Activated T-helper 2 cell treated with anti-CD3 and anti-CD28 coated beads, Interferon-gamma antibody, Interleukin-2, Interleukin-4, amounts not matched to agents 10 μg/mL and 5 μg/mL and 100 μg/mL, durations not matched to agents 14 hours and 24 hours and 36 hours (primary cell): ENCODE data around the gene EPB41L2. TPM values are rescaled to one million over a fixed set of nuclear protein-coding genes. Genes with fewer than 3 reads are reported as not detected.
"Not testable (repeated sequence)": the region's sequence is repeated elsewhere in the genome, so short reads cannot be mapped to it uniquely, and the experiment has no call there.

Experiments used
- DNase-seq: peaks from one replicate; pipeline ENCODE4 v3.0.0; 2021; ENCODE audit warnings: low spot score
- H3K27ac Mint-ChIP-seq: one replicate; pipeline ENCODE4 v1.8.0; 2021; ENCODE audit warnings: mixed read lengths
- H3K27me3 Mint-ChIP-seq: one replicate; pipeline ENCODE4 v1.8.0; 2021; ENCODE audit warnings: low read depth, mixed read lengths
- H3K36me3 Mint-ChIP-seq: one replicate; pipeline ENCODE4 v1.8.0; 2021; ENCODE audit warnings: low read depth, mixed read lengths
- H3K4me1 Mint-ChIP-seq: one replicate; pipeline ENCODE4 v1.8.0; 2021; ENCODE audit warnings: low read depth, mixed read lengths
- H3K4me3 Mint-ChIP-seq: one replicate; pipeline ENCODE4 v1.8.0; 2021; ENCODE audit warnings: low read depth, mild to moderate bottlenecking, moderate library complexity, mixed read lengths
- H3K9me3 Mint-ChIP-seq: one replicate; pipeline ENCODE4 v1.8.0; 2021; ENCODE audit warnings: mixed read lengths
- intact Hi-C: fragments of 100-400 bp; cut with micrococcal nuclease; formaldehyde crosslinking; loops from one replicate; pipeline ENCODE4 v1.15.1; 2023
- total RNA-seq: library from RNA; stranded (reverse); gene quantifications from 2 replicates; pipeline ENCODE4 v1.2.3, GENCODE V29; 2022

EPB41L2 gene
- total RNA-seq, 1 donor from 2014 or later, result 20.8 TPM

DNA sequence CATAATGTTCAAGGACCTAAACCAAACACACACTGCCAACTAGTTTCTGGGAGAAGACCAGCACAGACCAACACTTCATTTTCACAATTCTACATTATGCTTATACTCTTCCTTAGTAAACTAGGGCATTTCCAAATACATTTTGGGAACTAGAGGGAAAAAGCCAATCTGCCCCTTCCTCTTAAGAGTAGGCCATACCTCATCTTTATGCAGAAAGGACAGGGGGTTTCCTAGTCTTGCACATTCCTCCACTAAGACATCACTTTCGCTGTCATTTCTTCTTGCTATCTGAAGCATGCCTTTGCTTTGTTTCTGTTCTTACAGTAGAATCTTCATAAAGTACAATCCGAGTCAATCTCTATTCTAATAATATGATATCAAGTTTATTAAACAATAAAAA is 130.1 kb downstream of the EPB41L2 start:
- Mint-ChIP-seq H3K27me3 (no peaks in the 10 kb centered on the region), H3K4me3 (no peak overlapping the region), H3K36me3 (no peaks in the 10 kb centered on the region), H3K27ac (no peak overlapping the region), H3K9me3 (no peaks in the 10 kb centered on the region), H3K4me1 (no peaks in the 10 kb centered on the region)
- intact Hi-C loops, result no loop called here
- DNase-seq, result no peak

DNA sequence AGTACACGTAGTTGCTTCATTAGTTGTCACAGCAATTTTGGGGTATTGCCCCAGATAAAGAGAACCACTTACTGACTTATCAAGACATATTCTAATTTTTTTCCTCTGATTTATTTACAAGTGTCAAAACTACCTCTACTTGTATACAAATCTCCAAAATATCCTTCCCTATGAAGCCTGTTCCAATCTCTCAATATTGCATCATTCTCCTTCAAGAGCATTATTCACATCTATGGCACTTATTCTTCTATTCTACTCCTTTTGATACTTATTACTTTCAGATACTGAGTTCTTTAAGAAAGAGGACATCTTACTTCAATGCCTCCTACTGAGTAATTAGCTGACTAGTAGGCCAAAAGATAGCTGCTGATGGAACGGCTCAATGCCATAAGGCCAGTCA is 130.6 kb downstream of the EPB41L2 start:
- Mint-ChIP-seq H3K27ac (no peak overlapping the region), H3K27me3 (no peaks in the 10 kb centered on the region), H3K9me3 (no peaks in the 10 kb centered on the region), H3K4me3 (no peak overlapping the region), H3K4me1 (no peaks in the 10 kb centered on the region), H3K36me3 (no peaks in the 10 kb centered on the region)
- intact Hi-C loops, result no loop called here
- no peak for DNase-seq

DNA sequence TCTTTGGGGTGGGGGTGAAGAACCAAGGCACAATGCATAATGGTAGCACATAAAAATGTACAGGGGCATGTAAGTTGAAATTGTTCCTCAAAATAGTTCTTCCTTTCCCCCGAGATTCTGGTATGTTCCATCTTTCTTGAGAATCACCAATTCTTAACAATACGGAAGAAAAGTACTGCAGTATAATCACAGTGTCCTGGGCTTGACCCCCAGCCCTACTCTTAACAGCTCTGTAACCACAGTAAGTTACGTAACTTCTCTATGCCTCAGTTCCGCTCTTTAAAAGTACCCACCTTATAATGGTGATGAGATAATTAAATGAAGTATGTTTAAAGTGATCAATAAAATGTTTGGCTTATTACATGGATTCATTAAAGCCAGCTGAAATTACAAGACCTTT is 131.4 kb downstream of the EPB41L2 start:
- DNase-seq, result no peak
- Mint-ChIP-seq H3K27ac (no peak overlapping the region), H3K4me3 (no peak overlapping the region), H3K9me3 (no peaks in the 10 kb centered on the region), H3K36me3 (no peaks in the 10 kb centered on the region), H3K27me3 (no peaks in the 10 kb centered on the region), H3K4me1 (no peaks in the 10 kb centered on the region)
- intact Hi-C loops, result no loop called here

- DNase-seq, result no peak
- Mint-ChIP-seq H3K9me3 (no peaks in the 10 kb centered on the region), H3K27ac (no peak overlapping the region), H3K27me3 (no peaks in the 10 kb centered on the region), H3K36me3 (no peaks in the 10 kb centered on the region), H3K4me1 (no peaks in the 10 kb centered on the region), H3K4me3 (no peak overlapping the region)
- intact Hi-C loops, result no loop called here
These were observed 133.9 kb downstream of the EPB41L2 start for GRCh38 chr6:130929036-130929678.

- H3K27ac Mint-ChIP-seq, result no peak overlapping the region
- no peaks in the 10 kb centered on the region for H3K36me3 Mint-ChIP-seq
- DNase-seq, result no peak
- no peaks in the 10 kb centered on the region for H3K27me3 Mint-ChIP-seq
- intact Hi-C loops, result no loop called here
- no peak overlapping the region for H3K4me3 Mint-ChIP-seq
- H3K9me3 Mint-ChIP-seq, result no peaks in the 10 kb centered on the region
- H3K4me1 Mint-ChIP-seq, result no peaks in the 10 kb centered on the region
These were observed 134.7 kb downstream of the EPB41L2 start for GRCh38 chr6:130928158-130928912.

DNA sequence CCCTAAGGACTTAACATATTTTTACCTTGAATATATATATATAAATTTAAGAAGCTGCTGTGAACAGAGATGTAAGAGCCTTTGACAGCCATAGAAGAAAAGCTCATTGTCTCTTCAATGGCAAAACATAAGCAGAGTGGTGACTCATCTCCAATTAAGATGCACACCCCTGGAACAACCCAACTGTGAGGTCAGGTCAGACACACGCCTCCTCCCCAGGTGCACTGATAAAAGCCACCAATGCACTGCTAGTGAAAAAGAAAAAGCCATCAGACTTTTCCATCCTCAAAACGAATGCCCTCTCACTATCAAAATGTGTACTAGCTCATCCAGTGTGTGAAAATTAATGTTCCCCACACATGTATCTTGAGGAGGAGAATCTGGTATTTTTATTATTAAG is 135.7 kb downstream of the EPB41L2 start:
- H3K9me3 Mint-ChIP-seq, result no peaks in the 10 kb centered on the region
- no peak for DNase-seq
- H3K27me3 Mint-ChIP-seq, result no peaks in the 10 kb centered on the region
- H3K36me3 Mint-ChIP-seq, result no peaks in the 10 kb centered on the region
- no peak overlapping the region for H3K27ac Mint-ChIP-seq
- no peak overlapping the region for H3K4me3 Mint-ChIP-seq
- H3K4me1 Mint-ChIP-seq, result no peaks in the 10 kb centered on the region
- intact Hi-C loops, result no loop called here

DNA sequence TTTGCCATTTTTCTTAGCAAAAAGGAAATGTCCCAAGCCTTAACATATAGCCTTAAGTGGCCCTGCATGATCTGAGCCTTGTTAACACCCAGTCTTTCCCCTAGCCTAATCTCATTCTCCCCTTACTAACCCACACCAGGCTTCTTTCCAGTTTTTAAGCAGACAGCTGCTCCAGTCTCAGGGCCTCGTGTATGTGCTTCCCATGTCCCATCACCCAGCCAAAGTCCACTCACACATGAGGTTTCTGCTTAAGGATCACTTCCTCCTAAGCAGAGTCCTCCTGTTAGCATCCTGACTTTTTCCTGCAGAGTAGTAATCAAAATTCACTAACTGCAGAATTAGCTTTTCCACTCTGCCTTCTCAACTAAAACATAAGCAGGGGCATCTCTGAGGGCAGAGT is 139.7 kb downstream of the EPB41L2 start:
- no peaks in the 10 kb centered on the region for H3K4me1 Mint-ChIP-seq
- H3K9me3 Mint-ChIP-seq, result no peaks in the 10 kb centered on the region
- no peaks in the 10 kb centered on the region for H3K36me3 Mint-ChIP-seq
- intact Hi-C loops, result no loop called here
- H3K27me3 Mint-ChIP-seq, result no peaks in the 10 kb centered on the region
- H3K4me3 Mint-ChIP-seq, result no peak overlapping the region
- no peak for DNase-seq
- H3K27ac Mint-ChIP-seq, result no peak overlapping the region

- intact Hi-C loops, result no loop called here
- no peaks in the 10 kb centered on the region for H3K27me3 Mint-ChIP-seq
- H3K27ac Mint-ChIP-seq, result no peak overlapping the region
- H3K4me1 Mint-ChIP-seq, result no peaks in the 10 kb centered on the region
- no peak for DNase-seq
- no peaks in the 10 kb centered on the region for H3K9me3 Mint-ChIP-seq
- no peaks in the 10 kb centered on the region for H3K36me3 Mint-ChIP-seq
- H3K4me3 Mint-ChIP-seq, result no peak overlapping the region
These were observed 140.1 kb downstream of the EPB41L2 start for GRCh38 chr6:130922922-130923321.

GRCh38 chr6:130920969-130921368 is 142.1 kb downstream of the EPB41L2 start:
- intact Hi-C loops, result no loop called here
- Mint-ChIP-seq H3K4me1 (no peaks in the 10 kb centered on the region), H3K27ac (no peak overlapping the region), H3K36me3 (no peaks in the 10 kb centered on the region), H3K27me3 (peaks cover 9% of the 10 kb centered on the region), H3K4me3 (no peak overlapping the region), H3K9me3 (no peaks in the 10 kb centered on the region)
- DNase-seq, result no peak

DNA sequence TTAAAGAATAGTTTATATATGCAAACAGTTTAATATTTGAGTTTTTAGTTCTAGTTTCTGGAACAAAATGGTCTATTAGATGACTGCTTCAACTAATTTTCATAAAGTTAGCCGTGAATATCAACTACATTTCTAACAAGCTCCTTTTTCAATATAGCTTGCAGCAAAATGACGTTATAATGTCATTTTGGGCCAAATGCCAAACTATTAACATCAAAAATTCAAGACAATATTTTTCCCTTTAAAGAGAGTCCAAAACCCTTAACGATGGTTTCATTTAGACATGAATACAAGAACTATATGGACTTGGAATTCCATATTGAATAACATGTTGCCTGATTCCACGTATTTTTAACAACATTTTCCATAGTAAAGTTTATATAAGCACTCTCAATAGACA is 144.9 kb downstream of the EPB41L2 start:
- no peak overlapping the region for H3K27ac Mint-ChIP-seq
- no peaks in the 10 kb centered on the region for H3K36me3 Mint-ChIP-seq
- H3K4me1 Mint-ChIP-seq, result peaks cover 2% of the 10 kb centered on the region

GRCh38 chr6:130915606-130916005 is 147.4 kb downstream of the EPB41L2 start:
- H3K9me3 Mint-ChIP-seq, intact Hi-C loops, H3K4me1 Mint-ChIP-seq, H3K27ac Mint-ChIP-seq, H3K4me3 Mint-ChIP-seq, DNase-seq, H3K36me3 Mint-ChIP-seq: not testable (repeated sequence)
- peaks cover 20% of the 10 kb centered on the region for H3K27me3 Mint-ChIP-seq

More for the DNA sequence above, 144.9 kb downstream of the EPB41L2 start:
- Mint-ChIP-seq H3K9me3 (peaks cover 3% of the 10 kb centered on the region), H3K27me3 (peaks cover 20% of the 10 kb centered on the region), H3K4me3 (no peak overlapping the region)
- no peak for DNase-seq
- intact Hi-C loops, result no loop called here

DNA sequence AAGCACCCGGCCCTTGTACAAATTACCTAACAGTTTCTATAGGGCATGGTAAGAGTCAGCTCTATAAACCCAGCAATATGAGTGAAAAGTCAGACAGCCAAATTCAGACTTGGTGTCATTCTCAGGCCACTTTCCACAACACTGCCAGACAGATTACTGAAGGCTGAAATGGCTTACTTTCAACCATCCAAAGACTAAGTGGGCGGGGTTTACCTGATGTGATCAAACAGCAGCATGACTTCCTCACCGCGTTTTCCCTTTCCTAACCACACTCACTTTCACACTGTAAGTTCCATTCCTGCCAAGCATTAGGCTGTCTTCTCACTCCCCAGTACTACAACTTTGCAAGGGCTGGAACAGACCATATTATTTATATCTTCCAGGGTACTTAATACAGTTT is 149.9 kb downstream of the EPB41L2 start:
- Mint-ChIP-seq H3K4me3 (no peak overlapping the region), H3K27me3 (peaks cover 25% of the 10 kb centered on the region), H3K27ac (no peak overlapping the region), H3K36me3 (no peaks in the 10 kb centered on the region), H3K9me3 (peaks cover 7% of the 10 kb centered on the region), H3K4me1 (peaks cover 10% of the 10 kb centered on the region)
- DNase-seq, result peak; percentile 10
- intact Hi-C loops, result no loop called here

DNA sequence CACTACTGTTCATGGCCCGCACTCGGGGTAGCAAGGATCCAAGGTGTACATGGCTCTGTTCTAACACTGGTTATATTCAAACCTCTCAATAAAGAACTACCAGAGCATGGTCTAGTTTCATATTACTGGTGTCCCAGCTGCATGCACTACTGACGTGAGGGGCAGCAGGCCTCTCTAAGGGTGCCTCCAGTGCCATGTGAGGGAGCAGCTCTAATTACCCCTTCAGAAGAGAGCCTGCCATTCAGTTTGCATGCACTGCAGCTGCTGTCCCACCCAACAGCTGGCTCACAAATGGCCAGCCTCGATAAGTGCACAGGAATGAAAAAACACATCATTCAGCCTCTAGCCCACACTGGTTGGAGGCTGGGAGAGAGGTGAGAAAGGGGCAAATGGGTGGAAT is 150.6 kb downstream of the EPB41L2 start:
- H3K9me3 Mint-ChIP-seq, result peaks cover 7% of the 10 kb centered on the region
- DNase-seq, result no peak
- intact Hi-C loops, result no loop called here
- peaks cover 24% of the 10 kb centered on the region for H3K27me3 Mint-ChIP-seq
- no peak overlapping the region for H3K27ac Mint-ChIP-seq
- no peaks in the 10 kb centered on the region for H3K36me3 Mint-ChIP-seq
- H3K4me3 Mint-ChIP-seq, result no peak overlapping the region
- H3K4me1 Mint-ChIP-seq, result peaks cover 11% of the 10 kb centered on the region
